ENCODE data around the gene DLEC1. TPM values are rescaled to one million over a fixed set of nuclear protein-coding genes. Genes with fewer than 3 reads are reported as not detected.
"Not testable (repeated sequence)": the region's sequence is repeated elsewhere in the genome, so short reads cannot be mapped to it uniquely, and the experiment has no call there.

Gene DLEC1
- total and polyA plus RNA-seq, 9 donors, result 0.17 to 0.87 (median 0.32) TPM

- DNase-seq, result peak; percentile 70
- Histone ChIP-seq H3K4me1 (ENCODE audit: control insufficient read depth, insufficient read depth, low read length) (peaks cover 12% of the 10 kb centered on the region), H3K27ac (ENCODE audit: low read length) (no peak overlapping the region), H3K36me3 (ENCODE audit: control insufficient read depth, insufficient read depth, low read length) (no peaks in the 10 kb centered on the region), H3K9me3 (replicated peaks; ENCODE audit: control insufficient read depth, low read depth, low read length) (no peaks in the 10 kb centered on the region), H3K4me3 (ENCODE audit: low read length) (peak overlapping the region; percentile 43), H3K27me3 (ENCODE audit: control insufficient read depth, insufficient read depth, low read length) (peaks cover 22% of the 10 kb centered on the region)
- 21% methylated on average over 8 of the region's 11 CpGs for WGBS (ENCODE audit: insufficient coverage)
Measured at GRCh38 chr3:38039899-38040261, 872 bp downstream of the DLEC1 start.

- DNase-seq, result no peak
Measured at GRCh38 chr3:38040401-38040800, 1.4 kb downstream of the DLEC1 start.

GRCh38 chr3:38043486-38043885 is 4.5 kb downstream of the DLEC1 start:
- no peaks in the 10 kb centered on the region for H3K36me3 ChIP-seq (ENCODE audit: control insufficient read depth, insufficient read depth, low read length)
- no peaks in the 10 kb centered on the region for H3K9me3 ChIP-seq (replicated peaks; ENCODE audit: control insufficient read depth, low read depth, low read length)
- peaks cover 20% of the 10 kb centered on the region for H3K27me3 ChIP-seq (ENCODE audit: control insufficient read depth, insufficient read depth, low read length)
- peaks cover 12% of the 10 kb centered on the region for H3K4me1 ChIP-seq (ENCODE audit: control insufficient read depth, insufficient read depth, low read length)
- no peak overlapping the region for H3K27ac ChIP-seq (ENCODE audit: low read length)
- WGBS (ENCODE audit: insufficient coverage), result 100% methylated on average over 1 of the region's 4 CpGs
- DNase-seq, result no peak
- no peak overlapping the region for H3K4me3 ChIP-seq (ENCODE audit: low read length)

More at GRCh38 chr3:38040401-38040800, 1.4 kb downstream of the DLEC1 start:
- peaks cover 22% of the 10 kb centered on the region for H3K27me3 ChIP-seq (ENCODE audit: control insufficient read depth, insufficient read depth, low read length)
- no peak overlapping the region for H3K4me3 ChIP-seq (ENCODE audit: low read length)
- peaks cover 12% of the 10 kb centered on the region for H3K4me1 ChIP-seq (ENCODE audit: control insufficient read depth, insufficient read depth, low read length)
- WGBS (ENCODE audit: insufficient coverage), result 50% methylated on average over 1 of the region's 5 CpGs
- no peaks in the 10 kb centered on the region for H3K36me3 ChIP-seq (ENCODE audit: control insufficient read depth, insufficient read depth, low read length)
- no peaks in the 10 kb centered on the region for H3K9me3 ChIP-seq (replicated peaks; ENCODE audit: control insufficient read depth, low read depth, low read length)
- no peak overlapping the region for H3K27ac ChIP-seq (ENCODE audit: low read length)

GRCh38 chr3:38046027-38046426 is 7.0 kb downstream of the DLEC1 start:
- no peak for DNase-seq
- Histone ChIP-seq H3K4me3 (ENCODE audit: low read length) (no peak overlapping the region), H3K4me1 (ENCODE audit: control insufficient read depth, insufficient read depth, low read length) (no peaks in the 10 kb centered on the region), H3K9me3 (replicated peaks; ENCODE audit: control insufficient read depth, low read depth, low read length) (no peaks in the 10 kb centered on the region), H3K27me3 (ENCODE audit: control insufficient read depth, insufficient read depth, low read length) (peaks cover 5% of the 10 kb centered on the region), H3K27ac (ENCODE audit: low read length) (no peak overlapping the region), H3K36me3 (ENCODE audit: control insufficient read depth, insufficient read depth, low read length) (no peaks in the 10 kb centered on the region)
- WGBS (ENCODE audit: insufficient coverage), result 83% methylated on average over 1 of the region's 4 CpGs

- H3K36me3 ChIP-seq (ENCODE audit: control insufficient read depth, insufficient read depth, low read length), result no peaks in the 10 kb centered on the region
- no peak overlapping the region for H3K27ac ChIP-seq (ENCODE audit: low read length)
- no CpG with 5 or more reads among the region's 2 CpGs for WGBS (ENCODE audit: insufficient coverage)
- H3K4me3 ChIP-seq (ENCODE audit: low read length), result no peak overlapping the region
- DNase-seq, result no peak
- H3K27me3 ChIP-seq (ENCODE audit: control insufficient read depth, insufficient read depth, low read length), result peaks cover 5% of the 10 kb centered on the region
- no peaks in the 10 kb centered on the region for H3K9me3 ChIP-seq (replicated peaks; ENCODE audit: control insufficient read depth, low read depth, low read length)
- H3K4me1 ChIP-seq (ENCODE audit: control insufficient read depth, insufficient read depth, low read length), result no peaks in the 10 kb centered on the region
Measured at GRCh38 chr3:38046821-38047220, 7.8 kb downstream of the DLEC1 start.

- no peaks in the 10 kb centered on the region for H3K4me1 ChIP-seq (ENCODE audit: control insufficient read depth, insufficient read depth, low read length)
- H3K9me3 ChIP-seq (replicated peaks; ENCODE audit: control insufficient read depth, low read depth, low read length), result no peaks in the 10 kb centered on the region
- H3K36me3 ChIP-seq (ENCODE audit: control insufficient read depth, insufficient read depth, low read length), result no peaks in the 10 kb centered on the region
- no peak overlapping the region for H3K27ac ChIP-seq (ENCODE audit: low read length)
- WGBS (ENCODE audit: insufficient coverage), result 67% methylated on average over 1 of the region's 2 CpGs
- H3K4me3 ChIP-seq (ENCODE audit: low read length), result no peak overlapping the region
- DNase-seq, result no peak
- H3K27me3 ChIP-seq (ENCODE audit: control insufficient read depth, insufficient read depth, low read length), result peaks cover 3% of the 10 kb centered on the region
Measured at GRCh38 chr3:38047896-38048295, 8.9 kb downstream of the DLEC1 start.

GRCh38 chr3:38049358-38050126 is 10.5 kb downstream of the DLEC1 start:
- DNase-seq, result no peak
- Histone ChIP-seq H3K4me1 (ENCODE audit: control insufficient read depth, insufficient read depth, low read length) (no peaks in the 10 kb centered on the region), H3K36me3 (ENCODE audit: control insufficient read depth, insufficient read depth, low read length) (no peaks in the 10 kb centered on the region), H3K9me3 (replicated peaks; ENCODE audit: control insufficient read depth, low read depth, low read length) (no peaks in the 10 kb centered on the region), H3K27ac (ENCODE audit: low read length) (no peak overlapping the region), H3K4me3 (ENCODE audit: low read length) (no peak overlapping the region), H3K27me3 (ENCODE audit: control insufficient read depth, insufficient read depth, low read length) (peaks cover 2% of the 10 kb centered on the region)
- WGBS (ENCODE audit: insufficient coverage), result no CpG with 5 or more reads among the region's 4 CpGs

- Histone ChIP-seq H3K27ac (ENCODE audit: low read length) (no peak overlapping the region), H3K4me1 (ENCODE audit: control insufficient read depth, insufficient read depth, low read length) (no peaks in the 10 kb centered on the region), H3K27me3 (ENCODE audit: control insufficient read depth, insufficient read depth, low read length) (peaks cover 2% of the 10 kb centered on the region), H3K36me3 (ENCODE audit: control insufficient read depth, insufficient read depth, low read length) (no peaks in the 10 kb centered on the region), H3K9me3 (replicated peaks; ENCODE audit: control insufficient read depth, low read depth, low read length) (no peaks in the 10 kb centered on the region), H3K4me3 (ENCODE audit: low read length) (no peak overlapping the region)
- 98% methylated on average over 9 of the region's 13 CpGs for WGBS (ENCODE audit: insufficient coverage)
- DNase-seq, result no peak
Measured at GRCh38 chr3:38051131-38051530, 12.1 kb downstream of the DLEC1 start.

- WGBS (ENCODE audit: insufficient coverage), result 97% methylated on average over 18 of the region's 32 CpGs
- H3K9me3 ChIP-seq (replicated peaks; ENCODE audit: control insufficient read depth, low read depth, low read length); DNase-seq; H3K4me3 ChIP-seq (ENCODE audit: low read length); H3K36me3 ChIP-seq (ENCODE audit: control insufficient read depth, insufficient read depth, low read length); H3K27ac ChIP-seq (ENCODE audit: low read length); H3K4me1 ChIP-seq (ENCODE audit: control insufficient read depth, insufficient read depth, low read length); H3K27me3 ChIP-seq (ENCODE audit: control insufficient read depth, insufficient read depth, low read length): not testable (repeated sequence)
Measured at GRCh38 chr3:38053286-38053685, 14.3 kb downstream of the DLEC1 start.

- H3K27me3 ChIP-seq (ENCODE audit: control insufficient read depth, insufficient read depth, low read length); H3K4me3 ChIP-seq (ENCODE audit: low read length); H3K27ac ChIP-seq (ENCODE audit: low read length); DNase-seq; H3K9me3 ChIP-seq (replicated peaks; ENCODE audit: control insufficient read depth, low read depth, low read length); H3K36me3 ChIP-seq (ENCODE audit: control insufficient read depth, insufficient read depth, low read length); H3K4me1 ChIP-seq (ENCODE audit: control insufficient read depth, insufficient read depth, low read length): not testable (repeated sequence)
- 83% methylated on average over 4 of the region's 9 CpGs for WGBS (ENCODE audit: insufficient coverage)
Measured at GRCh38 chr3:38053813-38054498, 14.9 kb downstream of the DLEC1 start.
